ENCODE measurements around the gene ZDHHC8.

Gene ZDHHC8

DNA sequence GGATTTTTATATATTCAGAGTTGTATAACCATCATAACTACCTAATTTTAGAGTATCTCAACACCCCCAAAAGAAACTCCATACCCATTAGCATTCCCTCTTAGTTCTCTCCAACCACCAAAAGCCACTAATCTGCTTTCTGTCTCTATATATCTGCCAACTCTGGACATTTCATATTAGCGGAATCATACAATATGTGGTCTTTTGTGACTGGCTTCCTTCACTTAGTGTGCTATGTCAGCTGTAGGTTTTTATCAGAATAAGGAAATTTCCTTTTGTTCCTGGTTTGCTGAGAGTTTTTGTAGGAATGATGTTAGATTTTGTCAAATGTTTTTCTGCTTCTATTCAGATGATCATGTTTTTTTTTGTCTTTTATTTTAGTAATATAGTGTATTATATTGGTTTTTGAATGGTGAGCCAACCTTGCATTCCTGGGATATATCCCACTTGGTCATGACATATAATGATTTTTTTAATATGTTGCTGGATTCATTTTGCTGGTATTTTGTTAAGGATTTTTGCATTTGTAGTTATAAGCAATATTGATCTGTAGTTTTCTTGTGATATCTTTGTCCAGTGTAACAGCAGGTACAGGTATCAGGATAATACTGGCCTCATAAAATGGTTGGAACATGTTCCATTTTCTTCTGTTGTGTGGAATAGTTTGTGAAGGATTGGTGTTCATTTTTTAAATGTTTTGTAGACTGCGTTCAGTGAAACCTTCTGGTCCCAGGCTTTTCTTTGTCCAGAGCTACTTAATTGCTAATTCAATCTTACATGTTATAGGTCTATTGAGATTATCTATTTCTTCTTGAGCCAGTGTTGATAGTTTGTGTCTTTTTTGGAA lies 34.8 kb upstream of the ZDHHC8 start:
- DNase-seq (ENCODE audit: low read depth) = no peak

GRCh38 chr22:20099099-20099711 lies 32.4 kb upstream of the ZDHHC8 start:
- no peak for DNase-seq (ENCODE audit: low read depth)

GRCh38 chr22:20101638-20102037 lies 30.0 kb upstream of the ZDHHC8 start:
- no peak for DNase-seq (ENCODE audit: low read depth)

GRCh38 chr22:20102203-20102780 lies 29.3 kb upstream of the ZDHHC8 start:
- DNase-seq (ENCODE audit: low read depth) = no peak

DNA sequence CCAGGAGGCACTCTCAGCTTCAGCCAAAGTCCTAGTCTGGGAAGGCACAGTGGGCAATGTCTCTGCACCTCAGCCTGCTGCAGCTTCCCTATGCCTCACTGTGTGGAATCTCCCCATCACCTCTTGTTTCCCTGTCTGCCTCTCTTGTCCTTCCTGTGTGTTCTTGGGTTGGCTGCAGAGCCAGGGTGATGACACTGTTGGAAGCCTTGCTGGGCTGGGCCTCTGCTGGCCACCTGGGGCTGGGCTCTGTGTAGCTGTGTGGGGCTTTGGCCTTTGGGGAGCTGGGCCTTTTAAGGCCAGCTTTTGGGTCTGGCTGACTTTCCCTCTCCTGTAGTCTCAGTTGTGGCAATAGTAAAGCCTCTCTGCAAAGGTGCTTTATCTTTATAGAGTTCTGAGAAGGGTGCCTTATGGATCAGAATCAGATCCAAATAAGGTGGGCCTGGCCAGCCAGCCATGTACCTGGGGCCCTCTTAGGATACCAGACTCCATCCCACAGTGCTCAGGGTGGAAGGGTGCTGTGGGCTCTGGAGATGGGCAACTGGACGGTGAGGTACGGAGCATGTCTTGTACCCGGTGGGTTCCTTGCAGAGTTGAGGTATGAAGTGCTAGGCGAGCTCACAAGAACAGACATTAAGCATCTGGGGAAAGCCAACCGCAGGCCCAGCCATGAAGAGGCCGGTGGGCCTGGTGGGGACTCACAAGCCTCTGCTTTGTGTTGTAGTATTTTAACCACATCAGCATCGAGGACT lies 26.0 kb upstream of the ZDHHC8 start:
- DNase-seq (ENCODE audit: low read depth) = no peak

DNA sequence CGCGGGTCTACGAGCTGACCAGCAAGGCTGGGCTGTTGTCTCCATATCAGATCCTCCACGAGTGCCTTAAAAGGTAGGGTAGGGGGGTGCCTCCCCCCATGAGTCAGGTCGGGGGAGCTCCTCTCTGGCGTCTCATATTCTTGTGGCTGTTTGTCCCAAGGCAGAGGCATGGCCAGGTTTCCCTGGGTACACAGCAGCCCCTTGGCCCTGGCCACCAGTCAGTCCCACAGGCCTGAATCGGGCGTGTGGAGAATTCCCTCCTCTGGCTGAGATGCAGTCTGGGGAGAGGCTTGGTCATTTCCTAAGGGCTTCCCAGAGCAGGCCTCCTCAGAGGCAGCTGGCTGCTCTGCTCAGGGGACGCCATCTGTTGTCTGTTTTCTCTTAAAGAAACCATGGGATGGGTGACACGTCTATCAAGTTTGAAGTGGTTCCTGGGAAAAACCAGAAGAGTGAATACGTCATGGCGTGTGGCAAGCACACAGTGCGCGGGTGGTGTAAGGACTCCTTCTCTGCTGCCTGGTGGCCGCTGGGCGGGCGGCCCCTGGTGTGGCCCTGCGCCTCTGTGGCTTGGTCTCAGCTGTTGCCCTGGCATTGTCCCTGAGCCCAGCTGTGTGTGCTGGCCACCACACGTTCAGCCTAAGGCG lies 25.3 kb upstream of the ZDHHC8 start:
- DNase-seq (ENCODE audit: low read depth) = no peak

DNA sequence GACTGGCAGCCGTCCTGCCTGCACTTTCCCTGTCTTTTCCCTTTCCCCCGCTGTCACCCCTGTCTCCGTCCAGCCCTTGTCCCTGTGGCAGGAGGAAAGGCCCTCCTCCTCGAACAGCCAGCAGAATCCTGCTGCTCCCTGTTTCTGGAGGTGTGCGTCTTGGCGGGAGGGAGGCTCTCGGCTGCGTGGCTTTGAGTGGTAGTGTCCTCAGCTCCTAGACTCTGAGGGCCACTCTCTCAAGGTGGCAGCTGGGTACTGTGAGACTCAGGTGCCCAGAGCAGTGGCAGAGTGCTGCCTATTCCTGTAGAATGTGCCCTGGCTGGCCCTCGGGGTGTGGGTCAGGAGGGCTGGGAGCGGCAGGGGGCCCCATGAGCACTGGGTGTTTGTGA lies 24.8 kb upstream of the ZDHHC8 start:
- no peak for DNase-seq (ENCODE audit: low read depth)

DNA sequence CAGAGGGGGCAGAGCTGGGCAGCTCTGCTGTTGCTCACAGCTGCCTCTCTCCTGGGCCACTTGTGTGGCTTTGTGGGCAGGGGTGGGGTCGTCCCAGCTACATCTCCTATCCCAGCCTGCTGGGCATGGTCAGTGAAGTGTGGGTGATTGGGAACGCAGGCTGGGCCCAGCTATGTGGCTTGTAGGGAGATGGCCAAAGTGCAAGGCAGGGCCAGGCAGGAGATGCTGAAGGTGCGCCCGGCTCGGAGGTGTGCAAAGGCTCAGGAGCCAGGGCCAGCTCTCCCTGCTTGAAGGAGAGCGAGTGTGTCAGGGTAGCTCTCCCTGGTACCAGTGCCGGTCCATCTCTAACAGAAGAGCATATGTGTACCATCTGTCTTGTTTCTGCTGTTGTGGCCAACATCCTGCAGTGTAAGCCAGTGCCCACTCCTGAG lies 24.1 kb upstream of the ZDHHC8 start:
- DNase-seq (ENCODE audit: low read depth) = no peak

DNA sequence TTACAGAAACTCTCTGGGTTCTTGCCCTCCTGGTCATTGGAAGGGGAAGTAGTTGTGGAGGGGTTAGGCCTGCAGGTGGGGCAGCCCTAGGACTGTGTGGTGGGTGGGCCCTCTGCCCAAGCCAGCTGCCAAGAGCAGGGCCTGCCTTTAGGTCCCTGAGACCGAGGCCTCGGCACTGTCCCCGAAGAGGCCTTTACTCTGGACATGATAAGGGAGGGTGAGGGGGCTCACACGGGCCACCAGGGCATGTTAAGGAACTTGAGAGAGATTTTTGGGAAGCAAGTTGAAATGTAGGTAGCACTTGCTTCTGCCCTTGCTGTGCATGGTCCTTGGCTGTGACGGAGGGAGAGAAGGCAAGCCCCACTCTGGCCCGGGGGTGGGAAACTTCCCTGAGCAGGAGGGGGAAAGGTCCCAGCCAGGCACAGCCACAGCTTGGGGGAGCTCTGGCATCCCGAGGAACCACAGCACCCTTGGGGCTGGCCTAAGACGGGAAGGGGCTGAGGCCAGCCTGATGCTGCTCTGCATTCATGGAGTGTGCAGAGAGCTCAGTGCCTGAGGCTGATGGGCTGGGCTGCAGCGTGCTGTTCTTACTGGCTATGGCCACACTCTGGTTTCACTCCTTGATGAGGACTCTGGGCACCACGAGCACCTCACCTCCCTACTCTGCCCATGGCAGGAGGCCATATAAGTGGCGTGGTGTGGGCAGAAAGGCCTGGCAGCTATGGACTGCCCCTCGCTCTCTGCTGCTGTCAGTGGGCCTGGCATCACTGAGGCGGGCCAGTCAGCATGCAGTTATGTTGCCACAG lies 23.4 kb upstream of the ZDHHC8 start:
- no peak for DNase-seq (ENCODE audit: low read depth)

DNA sequence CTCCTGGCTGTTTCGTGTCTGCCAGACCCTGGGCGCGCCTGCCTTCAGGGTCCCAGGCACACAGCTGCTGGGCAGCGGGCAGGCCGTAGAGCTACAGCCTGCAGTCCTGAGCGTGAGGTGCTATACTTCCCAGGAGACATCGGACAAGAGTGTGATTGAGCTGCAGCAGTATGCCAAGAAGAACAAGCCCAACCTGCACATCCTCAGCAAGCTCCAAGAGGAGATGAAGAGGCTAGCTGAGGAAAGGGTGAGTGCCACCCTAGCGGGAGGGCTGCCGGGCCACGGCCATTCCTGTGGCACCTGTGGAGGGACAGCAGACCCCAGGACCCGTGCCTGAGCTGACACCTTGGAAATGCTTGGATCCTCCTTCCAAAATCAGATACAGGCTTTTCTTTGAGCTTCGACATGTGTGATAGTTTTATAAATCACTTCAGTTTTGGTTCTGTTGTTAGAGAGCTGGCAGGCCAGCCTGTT lies 22.8 kb upstream of the ZDHHC8 start:
- DNase-seq (ENCODE audit: low read depth) = no peak

DNA sequence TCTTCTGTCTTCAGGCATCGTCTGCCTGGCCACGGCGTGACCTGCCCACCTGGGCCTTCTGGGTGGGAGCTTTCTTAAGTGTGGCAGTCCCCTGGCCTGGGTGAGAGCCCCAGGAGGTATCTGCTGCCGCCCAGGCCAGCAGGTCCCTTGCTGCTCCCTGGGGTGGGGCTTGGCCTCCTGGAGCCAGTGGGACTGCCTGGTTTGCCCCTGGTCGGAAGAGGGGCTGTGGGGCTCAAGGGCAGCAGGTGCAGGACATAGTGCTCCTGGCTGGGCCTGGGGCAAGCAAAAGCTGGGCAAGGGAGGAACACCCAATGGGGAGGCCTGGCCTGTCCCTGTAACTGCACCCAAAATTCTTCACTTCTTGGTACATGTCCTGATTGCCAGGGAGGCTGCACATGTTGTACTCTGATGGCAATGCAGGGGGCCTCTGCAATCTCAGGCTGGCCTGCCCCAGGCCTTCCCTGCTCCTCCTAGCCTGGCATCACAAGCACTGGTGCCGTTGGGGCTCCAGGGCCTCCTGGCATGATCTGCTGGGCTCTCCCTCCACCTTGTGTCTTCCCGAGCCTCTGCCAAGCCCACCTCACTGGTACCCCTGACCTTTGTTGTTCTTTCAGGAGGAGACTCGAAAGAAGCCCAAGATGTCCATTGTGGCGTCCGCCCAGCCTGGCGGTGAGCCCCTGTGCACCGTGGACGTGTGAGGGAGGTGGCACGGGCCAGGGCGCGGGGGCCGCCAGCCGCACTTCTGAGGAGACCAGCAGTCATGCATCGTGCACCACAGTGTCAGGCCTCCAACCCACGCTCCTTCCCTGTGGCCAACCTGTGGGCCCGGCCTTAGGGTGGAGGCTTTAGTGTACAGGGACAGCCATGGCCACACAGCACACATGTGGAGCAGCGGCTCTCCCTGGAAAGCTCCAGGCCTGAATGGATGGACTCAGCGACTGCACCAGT lies 21.9 kb upstream of the ZDHHC8 start:
- no peak for DNase-seq (ENCODE audit: low read depth)

GRCh38 chr22:20110359-20110985 lies 21.1 kb upstream of the ZDHHC8 start:
- DNase-seq (ENCODE audit: low read depth) = no peak

- no peak for DNase-seq (ENCODE audit: low read depth)
These were observed 20.4 kb upstream of the ZDHHC8 start for GRCh38 chr22:20111045-20111688.

DNA sequence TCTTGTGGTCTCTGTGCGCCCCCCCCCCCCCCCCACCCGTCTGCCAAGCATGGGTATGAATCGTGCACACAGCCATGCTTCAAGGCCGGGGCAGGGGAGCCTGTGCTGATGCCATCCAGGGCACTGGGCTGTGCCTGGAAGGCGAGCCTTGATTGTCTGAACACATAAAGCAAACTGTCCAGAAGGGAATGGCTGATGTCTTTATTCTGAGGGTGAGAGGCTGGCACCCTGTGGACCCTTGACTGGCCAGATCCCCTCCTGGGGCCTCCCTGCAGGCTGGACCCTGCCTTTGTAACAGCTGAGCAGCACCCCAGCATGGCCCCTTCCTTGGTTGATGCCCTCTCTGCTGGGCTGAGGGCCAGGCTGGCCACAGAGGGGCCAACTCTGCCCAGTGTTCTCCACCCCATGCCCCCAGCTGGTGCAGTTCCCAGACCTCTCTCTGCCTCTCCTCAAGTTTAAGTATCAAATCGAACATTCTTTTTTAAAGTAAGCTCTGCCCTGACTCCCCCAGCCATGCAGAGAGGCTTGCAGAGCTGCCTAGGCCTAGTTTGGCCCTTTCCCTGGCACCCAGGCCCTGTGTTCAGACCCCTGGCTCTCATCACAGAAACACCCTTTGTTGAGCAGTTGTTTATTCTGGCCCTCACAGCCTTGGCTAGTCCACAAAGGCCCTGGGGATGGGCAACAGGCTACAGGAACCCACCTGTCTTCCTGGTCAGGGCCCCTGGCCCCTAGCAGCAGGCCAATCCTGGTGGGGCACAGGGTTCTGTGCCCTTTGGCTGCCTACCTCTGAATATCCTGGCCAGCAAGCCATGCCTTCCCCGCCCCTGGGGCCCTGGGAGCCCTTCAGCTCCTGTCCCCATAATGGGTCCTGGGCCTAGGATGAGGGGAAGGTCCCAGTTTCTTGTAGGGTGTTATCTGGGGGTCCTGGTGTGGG lies 19.6 kb upstream of the ZDHHC8 start:
- DNase-seq (ENCODE audit: low read depth) = no peak

DNA sequence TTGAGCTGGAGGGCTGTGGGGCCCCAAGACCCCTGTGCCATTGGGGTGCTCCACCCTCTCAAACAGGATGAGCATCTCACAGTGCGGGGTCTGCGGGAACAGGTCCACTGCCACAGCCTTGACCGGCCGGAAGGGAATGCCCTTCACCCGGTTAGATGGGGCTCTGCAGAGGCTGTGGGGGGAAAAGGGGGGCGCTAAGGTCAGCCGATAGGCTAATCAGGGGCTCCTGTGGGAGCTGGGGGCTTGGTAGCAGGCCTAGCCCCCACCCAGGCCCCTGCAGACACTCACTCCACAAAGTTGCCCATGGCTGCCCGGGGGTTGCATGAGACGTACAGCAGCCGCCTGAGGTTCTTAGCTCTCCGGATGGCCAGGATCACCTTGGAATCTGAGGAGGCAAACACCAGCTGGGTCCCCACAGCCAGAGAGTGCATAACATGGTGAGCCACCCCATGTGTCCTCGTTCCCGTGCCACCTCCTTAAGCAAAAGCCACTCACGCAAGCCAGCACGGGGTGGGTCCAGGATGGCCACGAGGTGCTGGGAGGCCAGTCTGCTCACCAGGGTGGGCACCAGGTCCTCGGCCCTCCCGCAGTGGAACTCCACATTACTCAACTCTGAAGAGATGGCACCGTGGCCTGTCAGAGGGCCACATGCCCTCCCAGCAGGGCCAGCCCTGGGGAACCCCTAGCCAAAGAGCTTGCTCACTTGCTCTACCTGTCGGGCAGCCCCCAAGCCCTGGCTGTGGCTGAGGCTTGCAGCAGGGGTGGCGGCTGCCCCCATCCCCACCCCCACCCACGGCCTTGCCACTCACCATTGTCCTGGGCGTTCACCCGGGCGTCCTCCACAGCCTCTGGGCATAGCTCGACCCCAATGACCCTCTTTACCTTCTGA lies 18.7 kb upstream of the ZDHHC8 start:
- no peak for DNase-seq (ENCODE audit: low read depth)

- no peak for DNase-seq (ENCODE audit: low read depth)
These were observed 17.9 kb upstream of the ZDHHC8 start for GRCh38 chr22:20113551-20114310.

Measured in activated gamma-delta T cell treated with anti-CD3 and anti-CD28 coated beads, Interleukin-2, amount 50 U/mL, for 16 hours (primary cell).